Esophagus squamous epithelium (tissue), 5 donors: Measurements from ENCODE around the gene ZFAND5. TPM values are rescaled to one million over a fixed set of nuclear protein-coding genes. Genes with fewer than 3 reads are reported as not detected.

Source experiments
- DNase-seq: peaks from one replicate; lab custom pipeline; 2025; lab: John Stamatoyannopoulos, UW
- H3K27ac ChIP-seq, 4 donors: fragments of 200-600 bp; sonication (generic); one replicate each; pipeline ENCODE4 v1.5.1; 2016 to 2019; ENCODE audit warnings: mild to moderate bottlenecking in 1 of 4
- H3K27me3 ChIP-seq, 4 donors: fragments of 200-600 bp; sonication (generic); 1 replicate in 3 of 4; 2 replicates in 1 of 4; pipeline versions ENCODE4 v1.5.1 to v1.6.0; 2017 to 2021; ENCODE audit warnings: antibody characterized with exemption in 1 of 4
- H3K36me3 ChIP-seq, 3 donors: fragments of 200-600 bp; sonication (generic); one replicate each; pipeline ENCODE4 v1.5.1; 2016 to 2019
- H3K4me1 ChIP-seq, 3 donors: fragments of 200-600 bp; sonication (generic); one replicate each; pipeline ENCODE4 v1.5.1; 2017 to 2019
- H3K4me3 ChIP-seq, 4 donors: fragments of 200-600 bp; sonication (generic); 1 replicate in 3 of 4; 2 replicates in 1 of 4; pipeline ENCODE4 v1.5.1; 2016 to 2019; ENCODE audit warnings: mild to moderate bottlenecking in 2 of 4, moderate library complexity in 1 of 4
- H3K9me3 ChIP-seq, 3 donors: fragments of 200-600 bp; sonication (generic); one replicate each; pipeline ENCODE4 v1.5.1; 2016 to 2019
- CTCF ChIP-seq, 6 experiments: fragments of 450-650 bp in 4 of 6; fragments of 200-600 bp in 2 of 6; sonication (generic) in 2 of 6; IDR thresholded peaks; one replicate each; pipeline ENCODE4 v1.5.1; 2016 to 2019; ENCODE audit warnings: antibody characterized with exemption in 6 of 6, mild to moderate bottlenecking in 4 of 6, moderate library complexity in 4 of 6
- POLR2A ChIP-seq, 4 donors: fragments of 450-650 bp; IDR thresholded peaks; one replicate each; pipeline ENCODE4 v1.6.1; 2017; ENCODE audit warnings: antibody characterized with exemption in 4 of 4, mild to moderate bottlenecking in 4 of 4, moderate library complexity in 3 of 4
- WGBS, 2 donors: methylation state at CpG; one replicate each; pipeline ENCODE4 v1.1.5; 2018; 5-methylcytosine and 5-hydroxymethylcytosine counted together
- intact Hi-C: fragments of 100-400 bp; cut with DNase I; formaldehyde crosslinking; loops from one replicate; pipeline ENCODE4 v1.15.0; 2022
- total RNA-seq, 4 donors: library from RNA; depleted of rRNA; stranded (reverse); fragments of >200 nt; gene quantifications; one replicate each; pipeline ENCODE4 v1.1.0, GENCODE V29; 2016
- donor health status: DM: yes; HTN: yes; CAD: no.

Gene ZFAND5
- total RNA-seq, 4 donors from 2014 or later, result 89.1 to 203 (median 92.0) TPM

GRCh38 chr9:72363236-72363635 is 1.8 kb downstream of the ZFAND5 start:
- H3K4me3 ChIP-seq, result peak overlapping the region; percentile 63 to 97 (median 91)
- peaks cover 12 to 68% (median 25%) of the 10 kb centered on the region in 3 donors for H3K4me1 ChIP-seq
- H3K9me3 ChIP-seq, result no peaks in the 10 kb centered on the region
- intact Hi-C loops, result loop anchor here (5.0 kb wide), 1 partner anchor 229 kb away; no protein-coding TSS in a partner anchor
- TF ChIP-seq POLR2A (IDR thresholded peaks at IDR 0.05) (no peak), CTCF (IDR thresholded peaks at IDR 0.05) (no peak)
- H3K27ac ChIP-seq, result peak overlapping the region; percentile 100
- WGBS, 2 donors, result 0 to 2% methylated on average over 2 of the region's 2 CpGs
- no peak for DNase-seq
- peaks cover 0 to 3% (median 0%) of the 10 kb centered on the region in 4 donors for H3K27me3 ChIP-seq
- H3K36me3 ChIP-seq, result peaks cover 0 to 31% (median 3%) of the 10 kb centered on the region in 3 donors

GRCh38 chr9:72362680-72363139 is 2.3 kb downstream of the ZFAND5 start:
- Histone ChIP-seq H3K9me3 (no peaks in the 10 kb centered on the region), H3K27me3 (peaks cover 0 to 3% (median 0%) of the 10 kb centered on the region in 4 donors), H3K27ac (peak overlapping the region; percentile 100), H3K4me3 (peak overlapping the region; percentile 63 to 97 (median 91)), H3K36me3 (peaks cover 0 to 37% (median 8%) of the 10 kb centered on the region in 3 donors), H3K4me1 (peaks cover 16 to 74% (median 29%) of the 10 kb centered on the region in 3 donors)
- DNase-seq, result no peak
- WGBS, 2 donors, result 0% methylated on average over 2 of the region's 2 CpGs
- TF ChIP-seq CTCF (IDR thresholded peaks at IDR 0.05) (no peak), POLR2A (IDR thresholded peaks at IDR 0.05) (peak in 2 of 4 donors; percentile 14 to 46)
- intact Hi-C loops, result loop anchor here (5.0 kb wide), 1 partner anchor 230 kb away; no protein-coding TSS in a partner anchor

- peaks cover 0 to 43% (median 10%) of the 10 kb centered on the region in 3 donors for H3K36me3 ChIP-seq
- no peaks in the 10 kb centered on the region for H3K9me3 ChIP-seq
- intact Hi-C loops, result loop anchor here (5.0 kb wide), 1 partner anchor 230 kb away; no protein-coding TSS in a partner anchor
- H3K27ac ChIP-seq, result peak overlapping the region; percentile 100
- H3K4me3 ChIP-seq, result peak overlapping the region; percentile 63 to 97 (median 91)
- DNase-seq, result no peak
- H3K4me1 ChIP-seq, result peaks cover 16 to 79% (median 33%) of the 10 kb centered on the region in 3 donors
- H3K27me3 ChIP-seq, result peaks cover 0 to 3% (median 0%) of the 10 kb centered on the region in 4 donors
- TF ChIP-seq CTCF (IDR thresholded peaks at IDR 0.05) (peak in 1 of 6 experiments; percentile 5), POLR2A (IDR thresholded peaks at IDR 0.05) (no peak)
- WGBS, 2 donors, result 2 to 10% methylated on average over 2 of the region's 2 CpGs
Measured at GRCh38 chr9:72362118-72362531, 2.9 kb downstream of the ZFAND5 start.

- peaks cover 16 to 79% (median 36%) of the 10 kb centered on the region in 3 donors for H3K4me1 ChIP-seq
- H3K4me3 ChIP-seq, result peak overlapping the region; percentile 63 to 97 (median 91)
- peaks cover 0 to 52% (median 12%) of the 10 kb centered on the region in 3 donors for H3K36me3 ChIP-seq
- intact Hi-C loops, result loop anchor here (5.0 kb wide), 1 partner anchor 231 kb away; no protein-coding TSS in a partner anchor
- no peak for DNase-seq
- TF ChIP-seq POLR2A (IDR thresholded peaks at IDR 0.05), result no peak
- no peak for TF ChIP-seq CTCF (IDR thresholded peaks at IDR 0.05)
- peaks cover 0 to 3% (median 0%) of the 10 kb centered on the region in 4 donors for H3K27me3 ChIP-seq
- whole genome bisulfite sequencing, 2 donors, result 14 to 19% methylated on average over 3 of the region's 3 CpGs
- H3K27ac ChIP-seq, result peak overlapping the region; percentile 69 to 100 (median 100)
- no peaks in the 10 kb centered on the region for H3K9me3 ChIP-seq
Measured at GRCh38 chr9:72361217-72361616, 3.8 kb downstream of the ZFAND5 start.

GRCh38 chr9:72360324-72360723 is 4.7 kb downstream of the ZFAND5 start:
- H3K36me3 ChIP-seq, result peaks cover 4 to 61% (median 16%) of the 10 kb centered on the region in 3 donors
- H3K27me3 ChIP-seq, result peaks cover 0 to 3% (median 0%) of the 10 kb centered on the region in 4 donors
- peaks cover 16 to 83% (median 34%) of the 10 kb centered on the region in 3 donors for H3K4me1 ChIP-seq
- no peak for DNase-seq
- no peaks in the 10 kb centered on the region for H3K9me3 ChIP-seq
- H3K27ac ChIP-seq, result peak overlapping the region in 3 of 4 donors; percentile 69 to 100 (median 100)
- H3K4me3 ChIP-seq, result peak overlapping the region in 3 of 4 donors; percentile 63 to 97 (median 91)
- intact Hi-C loops, result loop anchor here (5.0 kb wide), 1 partner anchor 232 kb away; no protein-coding TSS in a partner anchor
- TF ChIP-seq CTCF (IDR thresholded peaks at IDR 0.05) (no peak), POLR2A (IDR thresholded peaks at IDR 0.05) (no peak)
